Nephron progenitor cell (in vitro differentiated cells): ENCODE measurements around the gene ATP10A.

Experiments used
- DNase-seq: peaks from one replicate; pipeline ENCODE4 v3.0.0; 2021
- H3K27ac Mint-ChIP-seq: 2 replicates; pipeline ENCODE4 v1.8.0; 2021; ENCODE audit warnings: mild to moderate bottlenecking, moderate library complexity, mixed read lengths
- H3K27me3 Mint-ChIP-seq: 2 replicates; pipeline ENCODE4 v1.8.0; 2021; ENCODE audit warnings: mild to moderate bottlenecking, low read depth, mixed read lengths; ENCODE audit not compliant: poor library complexity
- H3K36me3 Mint-ChIP-seq: 2 replicates; pipeline ENCODE4 v1.8.0; 2021; ENCODE audit warnings: low read depth, mixed read lengths
- H3K4me1 Mint-ChIP-seq: 2 replicates; pipeline ENCODE4 v1.8.0; 2021; ENCODE audit warnings: mixed read lengths
- H3K4me3 Mint-ChIP-seq: 2 replicates; pipeline ENCODE4 v1.8.0; 2021; ENCODE audit warnings: mild to moderate bottlenecking, moderate library complexity, mixed read lengths
- H3K9me3 Mint-ChIP-seq: 2 replicates; pipeline ENCODE4 v1.8.0; 2021; ENCODE audit warnings: mild to moderate bottlenecking, moderate library complexity, mixed read lengths
- CTCF ChIP-seq: fragments of 200-600 bp; sonication (generic); IDR thresholded peaks from 2 replicates; pipeline ENCODE4 v1.5.0; 2021; ENCODE audit warnings: antibody characterized with exemption

The ATP10A gene

GRCh38 chr15:25655207-25655948 is 207.7 kb downstream of the ATP10A start:
- Mint-ChIP-seq H3K27me3 (peaks cover 14% of the 10 kb centered on the region), H3K9me3 (peaks cover 16% of the 10 kb centered on the region), H3K27ac (no peak overlapping the region), H3K4me3 (no peak overlapping the region), H3K36me3 (no peaks in the 10 kb centered on the region), H3K4me1 (peaks cover 8% of the 10 kb centered on the region)
- no peak for DNase-seq
- no peak for TF ChIP-seq CTCF

GRCh38 chr15:25653371-25653770 is 209.8 kb downstream of the ATP10A start:
- peaks cover 14% of the 10 kb centered on the region for H3K9me3 Mint-ChIP-seq
- H3K27ac Mint-ChIP-seq: no peak overlapping the region
- DNase-seq: no peak
- no peaks in the 10 kb centered on the region for H3K36me3 Mint-ChIP-seq
- peaks cover 6% of the 10 kb centered on the region for H3K4me1 Mint-ChIP-seq
- no peak overlapping the region for H3K4me3 Mint-ChIP-seq
- H3K27me3 Mint-ChIP-seq: peaks cover 14% of the 10 kb centered on the region
- no peak for TF ChIP-seq CTCF

- H3K9me3 Mint-ChIP-seq: peaks cover 7% of the 10 kb centered on the region
- H3K4me3 Mint-ChIP-seq: no peak overlapping the region
- TF ChIP-seq CTCF: no peak
- no peak overlapping the region for H3K27ac Mint-ChIP-seq
- H3K36me3 Mint-ChIP-seq: no peaks in the 10 kb centered on the region
- H3K4me1 Mint-ChIP-seq: no peaks in the 10 kb centered on the region
- H3K27me3 Mint-ChIP-seq: peaks cover 17% of the 10 kb centered on the region
- DNase-seq: no peak
Measured at GRCh38 chr15:25652704-25653103, 210.4 kb downstream of the ATP10A start.

- Mint-ChIP-seq H3K27me3 (peaks cover 17% of the 10 kb centered on the region), H3K4me3 (no peak overlapping the region), H3K27ac (no peak overlapping the region), H3K4me1 (peaks cover 2% of the 10 kb centered on the region), H3K9me3 (no peaks in the 10 kb centered on the region), H3K36me3 (no peaks in the 10 kb centered on the region)
- TF ChIP-seq CTCF: no peak
- DNase-seq: no peak
Measured at GRCh38 chr15:25649390-25649789, 213.7 kb downstream of the ATP10A start.

- H3K27ac Mint-ChIP-seq: no peak overlapping the region
- DNase-seq: no peak
- H3K36me3 Mint-ChIP-seq: no peaks in the 10 kb centered on the region
- H3K9me3 Mint-ChIP-seq: no peaks in the 10 kb centered on the region
- peaks cover 13% of the 10 kb centered on the region for H3K27me3 Mint-ChIP-seq
- H3K4me1 Mint-ChIP-seq: peaks cover 42% of the 10 kb centered on the region
- no peak for TF ChIP-seq CTCF
- H3K4me3 Mint-ChIP-seq: no peak overlapping the region
Measured at GRCh38 chr15:25643120-25643519, 220.0 kb downstream of the ATP10A start.

GRCh38 chr15:25641762-25642161 is 221.4 kb downstream of the ATP10A start:
- Mint-ChIP-seq H3K9me3 (no peaks in the 10 kb centered on the region), H3K4me3 (no peak overlapping the region), H3K4me1 (peaks cover 42% of the 10 kb centered on the region), H3K36me3 (no peaks in the 10 kb centered on the region), H3K27ac (no peak overlapping the region), H3K27me3 (peaks cover 13% of the 10 kb centered on the region)
- TF ChIP-seq CTCF: no peak
- no peak for DNase-seq
